HG03442 (cell line): Measurements from ENCODE around the gene ENDOV.

ENCODE experiments used
- ATAC-seq: cut with Tn5 transposase; IDR thresholded peaks from one replicate; pipeline ENCODE4 v1.9.1; 2021; ENCODE audit warnings: mild to moderate bottlenecking, moderate library complexity; ENCODE audit not compliant: unreplicated experiment

Gene ENDOV

DNA sequence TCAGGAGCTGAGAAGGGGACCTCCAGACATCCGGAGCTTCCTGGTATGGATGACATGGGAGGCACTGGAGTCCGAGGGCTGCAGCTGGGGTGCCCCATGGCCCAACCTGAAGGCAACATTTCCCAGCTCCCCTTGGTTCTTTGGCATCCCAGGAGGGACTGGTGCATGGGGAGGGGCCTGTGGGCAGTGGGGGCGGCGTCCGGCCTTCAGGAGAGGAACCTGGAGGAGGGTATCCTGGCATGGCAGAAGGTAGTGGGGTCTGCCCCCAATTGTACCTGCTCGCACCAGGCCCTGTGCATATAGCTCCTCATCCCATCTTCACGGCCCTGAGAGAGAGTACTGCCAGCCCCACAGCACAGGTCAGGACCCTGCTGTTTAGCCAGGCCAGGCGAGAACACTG is 49.5 kb downstream of the ENDOV start:
- no peak for ATAC-seq

DNA sequence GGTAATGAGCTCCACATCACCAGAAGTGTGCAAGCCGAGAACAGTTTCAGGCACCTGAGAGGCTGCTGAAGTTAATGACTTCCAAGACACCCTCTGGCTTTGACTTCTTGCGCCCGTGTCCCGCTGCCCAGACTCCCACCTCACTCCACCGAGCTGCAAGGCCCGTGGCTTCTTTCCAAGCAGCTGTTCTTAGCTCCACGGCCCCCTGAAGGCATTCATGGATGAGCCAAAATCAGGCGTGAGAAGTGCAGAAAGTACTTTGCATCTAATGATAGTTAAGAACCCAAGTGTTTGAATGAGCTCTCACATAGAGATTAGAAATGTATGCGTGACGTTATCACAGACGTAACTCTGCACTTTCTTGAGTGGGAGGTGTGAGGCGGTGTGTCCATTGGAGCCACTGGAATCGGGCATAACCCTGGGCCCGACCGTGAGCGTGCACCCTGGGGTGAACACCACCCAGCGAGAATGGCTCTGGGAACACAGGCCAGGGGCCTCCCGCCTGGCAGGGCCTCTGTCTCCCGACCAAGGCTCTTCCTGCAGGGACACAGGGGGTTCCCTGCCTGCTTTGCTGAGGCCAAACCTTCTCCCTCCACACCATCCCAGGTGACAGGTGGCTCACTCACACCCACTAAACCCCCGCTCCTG is 50.5 kb downstream of the ENDOV start:
- no peak for ATAC-seq

DNA sequence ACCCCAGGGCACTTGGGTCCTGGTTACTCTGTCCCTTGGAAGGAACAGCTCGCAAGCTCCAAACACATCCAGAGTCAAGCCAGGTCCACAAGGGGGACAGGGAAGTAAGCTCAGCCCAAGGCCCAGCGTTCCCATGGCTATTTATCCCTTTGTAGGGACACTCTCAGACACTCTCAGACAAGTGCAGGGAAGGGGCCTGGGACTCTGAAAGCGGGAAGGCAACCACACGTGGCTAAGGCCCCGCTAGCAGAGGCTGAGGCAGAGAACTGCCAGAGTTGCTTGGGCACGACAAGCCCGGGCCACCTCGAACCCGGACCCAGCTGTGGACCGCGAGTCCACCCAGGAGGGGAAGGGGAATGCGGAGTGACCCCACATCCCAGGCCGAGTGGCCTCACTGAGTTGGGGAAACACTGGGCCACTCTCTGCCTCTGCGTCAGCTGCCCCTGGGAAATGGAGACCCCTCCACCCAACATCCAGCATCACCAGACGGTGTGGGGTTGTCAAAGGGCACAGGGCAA is 51.3 kb downstream of the ENDOV start:
- no peak for ATAC-seq

DNA sequence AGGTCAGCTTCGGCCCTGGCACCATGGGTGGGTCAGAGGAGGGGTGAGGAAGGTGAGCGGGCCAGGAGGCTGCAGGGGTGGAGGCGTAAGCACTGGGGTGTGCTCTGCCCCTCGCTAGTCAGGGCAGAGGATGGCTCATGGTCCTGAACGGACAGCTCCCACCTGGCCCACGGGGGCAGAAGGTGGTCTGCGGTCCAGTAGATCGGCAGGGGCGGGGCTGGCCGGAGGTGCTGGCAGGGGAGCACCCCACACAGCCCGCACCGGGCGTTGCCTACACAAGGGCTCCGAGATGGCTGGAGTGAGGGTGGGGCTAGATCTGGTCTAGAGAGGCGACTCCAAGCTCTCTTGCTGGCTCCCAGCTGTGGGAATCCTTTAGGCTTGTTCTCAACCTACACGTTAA is 53.3 kb downstream of the ENDOV start:
- ATAC-seq = no peak

DNA sequence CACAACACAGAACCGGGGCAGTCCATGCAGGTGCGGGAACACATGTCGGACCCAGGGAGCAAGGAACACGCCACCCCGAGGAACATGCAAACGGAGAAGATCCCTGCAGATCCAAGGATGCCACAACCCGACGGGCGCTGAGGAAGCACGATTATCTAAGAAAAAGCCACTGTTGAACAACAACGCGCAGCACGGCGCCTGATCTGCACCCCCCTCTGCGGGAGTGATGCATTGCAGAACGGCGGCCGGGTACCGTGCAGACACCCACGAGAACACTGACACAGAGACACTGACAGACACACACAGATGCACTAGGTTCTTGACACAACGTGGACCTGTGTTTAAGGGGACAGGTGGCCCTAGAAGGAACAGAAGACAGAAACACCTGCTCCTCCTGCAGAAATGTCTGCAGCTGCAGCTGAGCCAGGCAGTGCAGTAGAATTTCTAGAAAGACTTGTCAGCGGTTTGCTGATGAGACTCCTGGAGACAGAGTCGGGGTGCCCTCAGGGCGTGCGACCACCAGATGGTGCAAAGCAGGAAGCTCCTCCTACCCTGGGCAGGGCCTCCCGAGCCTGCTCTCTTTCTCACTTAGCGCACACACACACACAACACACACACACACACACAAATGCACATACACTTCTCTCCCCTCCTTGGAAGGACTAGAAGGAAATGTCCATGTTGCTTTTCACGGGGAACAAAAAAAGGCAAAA is 54.0 kb downstream of the ENDOV start:
- ATAC-seq = no peak

DNA sequence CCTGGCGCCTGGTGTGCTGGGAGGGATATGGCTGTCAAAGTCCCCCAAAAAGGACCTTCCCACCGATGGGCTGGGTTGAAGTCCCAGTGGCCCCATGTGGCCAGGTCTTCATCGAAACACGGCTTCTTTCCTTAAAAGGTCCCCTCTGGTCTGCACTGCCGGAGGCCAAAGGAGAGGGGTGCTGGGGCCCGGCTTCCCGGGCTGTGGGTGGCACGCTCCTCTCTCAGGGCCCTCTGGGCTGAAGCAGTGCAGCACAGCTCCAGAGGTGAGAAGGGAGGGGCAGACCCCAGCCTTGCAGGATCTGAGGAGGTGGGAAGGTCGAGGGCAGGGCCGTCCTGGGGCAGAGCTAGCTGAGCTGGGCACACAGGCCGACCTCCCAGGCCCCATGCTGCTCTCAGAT is 54.7 kb downstream of the ENDOV start:
- no peak for ATAC-seq

DNA sequence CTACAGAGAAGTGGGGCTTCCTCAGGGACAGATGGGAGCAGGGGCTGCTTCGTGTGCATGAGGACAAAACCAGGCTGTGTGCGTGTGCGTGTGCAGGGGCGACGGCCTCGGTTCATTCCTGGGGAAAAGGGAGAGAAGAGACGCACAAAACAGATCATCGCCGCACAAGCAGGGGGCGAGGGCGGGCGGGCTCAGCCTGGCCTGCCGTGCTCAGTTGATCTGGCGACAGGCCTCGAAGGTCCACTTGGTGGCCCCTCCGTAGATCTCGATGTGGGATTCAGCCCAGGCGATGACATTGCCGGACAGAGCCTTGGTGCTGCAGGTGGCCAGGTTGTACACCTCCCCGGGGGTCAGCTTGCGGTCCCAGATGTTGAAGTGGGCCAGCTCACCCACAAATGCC is 55.6 kb downstream of the ENDOV start:
- no peak for ATAC-seq

DNA sequence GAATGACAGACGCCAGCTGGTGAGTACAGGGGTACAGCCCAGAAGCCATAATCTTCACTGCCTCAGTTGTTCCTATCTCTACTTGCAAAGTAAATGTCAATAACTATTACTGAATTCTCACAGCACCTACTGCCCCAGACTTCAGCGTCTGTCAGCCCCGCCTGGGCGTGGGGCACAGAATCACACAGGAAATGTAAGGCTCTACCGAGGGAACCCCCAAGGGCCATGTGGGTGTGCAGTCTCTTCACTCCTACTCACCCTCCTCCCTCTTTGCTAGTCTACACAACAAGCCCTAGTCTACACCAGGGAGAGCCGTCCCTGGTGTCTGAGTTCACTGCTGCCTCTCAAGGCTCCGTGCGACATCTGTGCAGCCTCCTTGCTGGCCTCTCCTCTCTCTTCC is 57.0 kb downstream of the ENDOV start:
- no peak for ATAC-seq

DNA sequence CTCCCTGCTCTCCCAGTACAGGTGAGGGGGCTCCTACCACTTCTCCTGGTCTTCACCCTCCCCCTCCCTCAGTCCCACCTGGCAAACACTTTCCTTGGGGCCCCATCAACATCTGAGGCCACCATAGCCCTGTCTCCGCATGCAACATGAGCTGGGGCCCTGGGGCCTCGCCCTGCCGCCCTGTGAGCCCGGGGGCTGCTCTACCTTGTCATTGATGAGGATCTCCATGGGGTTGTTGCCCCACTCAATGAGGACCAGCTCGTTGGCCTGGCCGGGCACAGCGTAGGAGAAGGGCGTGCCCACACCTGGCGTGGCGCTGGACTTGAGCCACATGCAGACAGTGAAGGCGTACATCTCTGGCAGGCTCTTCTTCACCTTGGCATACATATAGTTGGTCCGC is 58.0 kb downstream of the ENDOV start:
- no peak for ATAC-seq

DNA sequence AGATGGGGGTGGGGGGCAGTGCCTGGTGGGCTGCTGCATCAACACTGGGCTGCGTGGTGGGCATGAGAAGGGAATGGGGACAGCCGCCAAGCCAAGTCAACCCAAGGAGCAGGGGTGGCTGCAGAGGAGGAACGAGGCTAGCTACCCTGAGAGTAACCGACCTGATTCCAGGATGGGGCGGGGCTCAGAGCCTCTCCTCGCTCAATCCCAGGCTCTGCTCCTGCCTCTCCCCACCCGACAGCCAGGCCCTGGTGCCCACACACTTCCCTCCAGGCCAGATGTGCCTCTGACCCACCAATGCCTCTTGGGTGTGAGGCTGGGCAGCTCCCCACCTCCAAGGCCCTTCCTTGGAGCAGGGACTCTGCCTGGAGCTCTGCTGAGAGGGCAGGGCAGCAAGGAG is 58.7 kb downstream of the ENDOV start:
- ATAC-seq = no peak

DNA sequence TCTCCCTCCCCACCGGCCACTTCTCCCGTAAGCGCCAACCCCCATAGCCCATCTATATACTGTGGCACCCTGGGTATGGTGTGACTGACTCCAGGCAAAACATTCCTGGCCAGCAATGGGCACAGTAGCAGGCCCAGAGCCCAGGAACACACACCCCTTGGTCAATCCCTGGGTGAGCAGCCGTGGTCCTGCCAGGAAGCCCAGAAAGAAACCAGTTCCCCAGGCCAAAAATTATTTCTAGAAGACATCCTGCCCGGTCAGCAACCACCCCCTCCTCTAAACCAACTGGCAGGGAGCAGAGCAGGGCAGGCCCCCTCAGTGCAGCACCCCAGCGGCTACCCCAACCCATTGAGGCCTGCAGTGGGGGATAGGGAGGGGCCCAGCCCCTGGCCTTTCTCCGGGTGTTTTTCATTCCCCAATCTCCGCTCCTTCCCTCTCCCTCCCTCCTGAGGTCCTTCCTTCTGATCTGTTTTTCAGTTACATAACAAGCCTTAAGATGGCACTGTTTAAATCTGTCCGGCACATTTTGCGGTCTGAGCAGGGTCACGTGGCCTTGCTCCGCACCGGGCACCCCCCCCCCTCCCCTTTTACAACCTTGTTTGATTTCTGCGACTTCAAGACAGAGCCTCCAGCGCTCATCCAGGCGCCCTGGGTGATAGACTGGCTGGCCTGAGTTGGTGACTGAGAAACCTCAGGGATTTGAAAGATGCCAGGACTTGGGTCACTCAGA is 59.4 kb downstream of the ENDOV start:
- no peak for ATAC-seq

DNA sequence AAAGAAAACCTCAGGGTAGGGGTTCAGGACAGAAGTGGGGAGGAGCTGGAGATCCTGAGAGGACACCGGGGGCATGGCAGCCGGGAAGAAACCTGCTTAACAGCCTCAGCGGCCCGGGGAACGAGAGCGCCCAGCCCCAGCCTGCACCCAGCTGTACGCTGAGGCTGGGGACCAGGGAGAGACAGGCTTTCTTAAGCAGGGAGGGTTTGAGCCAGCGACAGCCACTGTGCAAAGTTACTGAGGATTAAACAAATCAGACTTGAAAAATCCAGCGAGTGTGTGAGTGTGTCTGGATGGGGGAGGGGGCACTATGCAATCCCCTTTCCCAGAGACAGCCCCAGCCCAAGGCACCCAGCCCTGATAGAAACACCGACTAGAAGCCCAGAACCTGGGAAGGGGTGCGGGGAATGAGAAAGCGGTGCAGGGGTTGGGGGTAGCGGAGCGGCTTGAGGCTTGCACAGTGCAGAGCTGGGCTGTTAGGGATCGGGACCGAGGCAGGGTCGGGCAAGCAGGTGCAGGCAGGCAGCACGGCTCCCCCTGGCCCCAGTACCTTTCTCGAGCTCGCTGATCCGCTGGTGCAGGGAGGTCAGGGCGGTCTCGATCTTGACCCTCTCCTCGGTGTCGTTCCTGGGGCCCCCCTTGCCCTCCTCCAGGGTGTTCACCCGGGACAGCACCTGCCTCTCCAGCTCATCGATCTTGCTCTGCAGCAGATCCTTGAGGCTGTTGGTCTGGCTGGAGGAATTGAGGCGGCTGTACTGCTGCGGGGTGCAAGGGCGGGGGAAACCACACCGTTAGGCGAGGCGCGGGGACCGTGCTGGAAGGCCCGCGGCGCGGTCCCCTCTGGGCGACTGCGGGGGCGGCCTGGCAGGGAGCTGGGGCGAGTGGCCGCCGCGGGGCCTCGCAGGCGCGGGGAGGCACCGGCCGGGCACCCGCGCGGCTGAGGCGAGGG is 60.3 kb downstream of the ENDOV start:
- no peak for ATAC-seq

DNA sequence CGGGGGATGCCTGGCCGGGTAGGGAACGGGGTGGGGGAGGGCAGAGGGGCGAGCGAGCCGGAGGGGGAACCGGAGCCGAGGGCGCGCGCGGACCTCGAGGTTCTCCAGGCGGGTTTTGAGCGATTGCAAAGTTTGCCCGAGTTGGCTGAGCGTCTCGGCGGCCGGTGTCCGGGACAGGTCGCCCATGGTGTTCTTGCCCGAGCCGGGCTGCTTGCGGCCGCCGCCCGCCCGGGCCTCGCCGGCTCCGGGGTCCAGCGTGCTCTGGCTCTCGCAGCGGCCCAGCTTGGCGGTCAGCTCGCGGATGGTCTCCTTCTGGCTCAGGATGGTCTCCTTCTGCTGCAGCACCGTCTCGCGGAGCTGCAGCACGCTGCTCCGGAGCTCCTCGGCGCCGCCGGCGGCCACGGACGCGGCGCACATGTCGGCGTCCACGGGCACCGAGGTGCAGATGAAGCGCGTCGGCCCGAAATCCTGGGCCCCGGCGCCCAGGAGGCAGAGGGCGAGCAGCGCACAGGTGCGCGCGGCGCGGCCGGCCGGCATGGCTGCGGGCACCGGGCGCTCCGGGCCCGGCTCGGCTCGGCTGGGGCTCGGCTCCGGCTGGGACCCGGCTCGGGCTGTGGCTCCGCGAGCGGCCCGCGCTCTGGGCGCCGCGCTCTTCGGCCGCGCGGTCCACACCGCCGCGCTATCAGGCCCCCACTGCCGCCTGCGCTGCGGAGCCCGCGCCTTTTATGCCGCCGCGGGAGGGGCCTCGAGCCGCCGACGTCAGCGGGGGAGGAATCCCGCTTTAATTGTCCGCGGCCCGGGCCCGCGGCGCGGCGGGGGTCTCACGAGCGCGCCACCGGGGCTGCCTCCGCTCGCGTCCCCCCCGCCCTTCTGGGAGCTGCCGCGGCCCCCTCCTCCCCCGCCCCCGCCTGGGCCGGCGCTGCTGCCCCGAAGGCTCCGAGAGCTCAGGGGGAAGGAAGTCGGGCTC is 61.2 kb downstream of the ENDOV start, which contains the start of gene NPTX1:
Gene NPTX1, minus strand, starts transcription at position 698 of the 967 bp plus-strand sequence. Its CDS starts 161 bp downstream, at position 537.
- ATAC-seq = no peak

DNA sequence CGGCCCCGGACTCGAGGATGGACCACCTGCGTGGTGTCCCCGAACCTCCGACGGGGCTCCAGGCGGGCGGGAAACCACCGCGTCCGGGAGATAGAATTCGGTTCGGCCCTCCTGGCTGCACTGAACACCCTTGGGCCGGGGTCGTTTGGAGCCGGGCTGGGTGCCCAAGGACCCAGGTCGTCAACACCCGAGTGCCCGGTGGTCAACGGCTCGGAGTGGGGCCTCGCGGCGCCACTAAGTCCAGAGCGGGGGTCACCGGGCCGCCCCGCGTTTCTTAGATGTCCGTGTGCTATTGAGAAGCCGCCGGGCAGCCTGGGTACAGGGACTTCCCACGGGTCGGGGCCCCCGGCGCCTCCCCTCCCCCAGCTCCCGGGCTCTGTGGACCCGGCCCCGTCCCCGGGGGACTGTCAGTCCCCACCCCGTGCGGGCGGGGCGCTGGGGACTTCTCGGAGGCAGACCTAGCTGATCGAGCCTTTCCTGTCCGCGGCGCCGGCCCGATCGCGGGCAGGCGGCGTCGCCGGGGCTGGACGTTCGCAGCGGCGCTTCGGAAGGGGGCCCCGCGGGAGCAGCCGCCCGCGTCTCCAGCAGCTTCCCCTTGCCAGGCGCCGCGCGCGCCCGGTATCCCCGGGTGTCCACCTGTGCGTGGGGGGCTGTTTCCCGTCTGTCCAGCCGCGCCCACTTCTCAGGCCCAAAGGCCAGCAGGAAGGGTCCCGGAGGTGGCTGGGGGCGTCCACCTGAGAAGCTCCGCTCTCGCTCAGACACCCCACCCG is 62.1 kb downstream of the ENDOV start:
- ATAC-seq = no peak

DNA sequence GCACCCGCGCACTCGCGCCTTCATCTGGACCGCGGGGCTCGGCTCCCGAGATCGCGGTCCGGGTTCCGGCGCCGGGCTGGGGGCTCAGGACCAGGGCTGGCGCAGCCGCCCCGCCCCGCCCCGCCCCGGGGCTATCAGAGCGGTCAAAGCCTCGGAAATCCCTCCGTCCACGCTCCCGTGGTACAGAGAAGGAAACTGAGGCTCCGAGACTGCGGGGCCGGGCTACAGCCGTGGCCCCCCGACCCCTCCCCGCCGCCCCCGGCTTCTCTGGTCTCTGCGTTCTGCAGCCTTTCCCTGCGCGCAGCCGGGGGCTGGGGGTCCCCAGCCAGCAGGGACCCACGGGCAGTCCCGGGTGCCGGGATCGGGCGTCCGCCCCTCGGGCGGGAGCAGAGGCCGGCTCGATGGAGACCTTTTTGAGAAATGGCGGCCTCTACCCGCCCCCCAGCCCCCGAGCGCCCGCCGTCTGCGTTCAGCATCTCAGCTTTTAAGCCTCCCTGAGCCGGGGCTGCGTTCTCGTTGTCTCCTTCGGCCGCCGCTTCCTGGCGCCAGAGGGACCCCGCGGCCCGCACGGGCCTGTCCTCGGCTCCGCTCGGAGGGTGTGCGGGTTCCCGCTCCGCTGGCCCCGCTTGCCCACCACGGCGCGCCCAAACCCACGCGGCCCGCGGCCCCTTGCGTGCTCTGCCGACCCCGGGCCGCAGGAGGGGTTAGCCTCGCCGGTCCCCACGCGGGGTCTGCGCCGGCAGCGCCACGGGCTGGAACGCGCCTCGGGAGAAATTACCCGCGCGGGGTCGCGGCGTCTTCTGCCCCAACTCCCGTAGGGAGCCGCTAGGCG is 62.9 kb downstream of the ENDOV start:
- ATAC-seq = no peak

DNA sequence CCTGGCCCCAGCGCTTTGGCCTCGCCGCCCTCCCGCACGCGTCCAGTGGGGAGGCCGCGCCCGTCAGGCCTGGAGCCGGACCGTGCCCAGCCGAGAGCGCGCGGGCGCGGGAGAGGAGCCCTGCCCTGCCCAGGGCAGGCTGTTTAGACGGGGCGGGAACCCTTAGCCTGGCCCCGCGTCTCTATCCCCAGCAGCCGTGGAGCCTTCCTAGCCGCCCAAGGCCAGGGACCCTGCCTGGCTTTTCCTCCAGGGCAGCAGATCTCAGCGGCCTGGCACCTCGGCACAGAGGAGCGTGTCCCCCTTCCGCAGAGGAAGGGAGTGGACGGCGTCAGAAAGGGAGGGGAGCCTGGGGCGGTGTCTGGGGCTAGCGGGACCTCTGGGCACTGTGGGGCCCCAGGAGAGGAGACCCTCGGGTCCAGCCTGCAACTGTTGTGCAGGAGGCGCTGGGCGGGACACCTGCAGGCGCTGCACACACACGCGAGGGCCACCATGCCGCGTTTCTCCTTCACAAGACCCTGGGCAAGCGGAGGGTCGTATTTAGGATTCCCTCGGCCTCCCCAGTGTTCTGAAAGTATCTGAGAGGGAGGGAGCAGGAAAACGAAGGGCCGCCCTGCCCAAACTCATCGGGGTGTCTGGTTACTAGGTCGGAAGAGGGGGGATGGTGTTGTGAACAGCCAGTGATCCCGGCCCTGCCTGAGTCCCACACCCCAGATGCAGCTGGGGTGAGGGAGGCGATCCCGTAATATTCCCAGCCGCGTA is 63.7 kb downstream of the ENDOV start:
- no peak for ATAC-seq

DNA sequence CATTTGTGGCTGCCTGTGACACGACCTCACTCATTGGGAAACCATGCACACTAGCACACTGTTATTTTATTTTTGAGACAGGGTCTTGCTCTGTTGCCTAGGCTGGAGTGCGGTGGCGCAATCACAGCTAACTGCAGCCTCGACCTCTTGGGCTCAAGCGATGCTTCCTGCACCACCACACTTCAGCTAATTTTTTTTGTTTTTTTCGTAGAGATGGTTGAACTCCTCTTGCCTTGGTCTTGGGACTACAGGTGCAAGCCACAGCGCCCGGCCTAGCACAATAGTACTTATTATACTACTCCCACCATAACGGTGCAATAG is 64.2 kb downstream of the ENDOV start:
- no peak for ATAC-seq
